Mucosa of descending colon (tissue), 3 donors: ENCODE data around the gene RGCC. TPM values are rescaled to one million over a fixed set of nuclear protein-coding genes. Genes with fewer than 3 reads are reported as not detected.

Source experiments
- ATAC-seq: fragments of 200-7000 bp; cut with Tn5 transposase; one replicate; pipeline ENCODE4 v1.9.1; 2020; ENCODE audit warnings: mild to moderate bottlenecking, moderate library complexity
- DNase-seq, 3 donors: peaks; one replicate each; pipeline ENCODE4 v3.0.0-alpha.2; 2020
- H3K36me3 ChIP-seq: fragments of 200-600 bp; one replicate; pipeline ENCODE4 v1.8.0; 2021; ENCODE audit warnings: low read depth, mild to moderate bottlenecking
- H3K4me1 ChIP-seq: fragments of 200-600 bp; one replicate; pipeline ENCODE4 v1.8.0; 2021; ENCODE audit warnings: low read depth, mild to moderate bottlenecking
- H3K4me3 ChIP-seq: fragments of 200-600 bp; one replicate; pipeline ENCODE4 v1.8.0; 2021; ENCODE audit warnings: mild to moderate bottlenecking
- H3K9me3 ChIP-seq: fragments of 200-600 bp; one replicate; pipeline ENCODE4 v1.8.0; 2021; ENCODE audit warnings: mild to moderate bottlenecking
- intact Hi-C, 2 donors: fragments of 100-400 bp; cut with DNase I in 1 of 2; cut with micrococcal nuclease in 1 of 2; formaldehyde crosslinking; loops; one replicate each; pipeline versions ENCODE4 v1.11.0 to v1.11.1; 2022; cut with DNase I, micrococcal nuclease
- total RNA-seq, 3 donors: library from RNA; stranded (reverse); fragmentation: NEBNext Ultra II Directional in 2 of 3; extraction: Animal tissue kit (Norgen Biotek cat#: 25700) in 2 of 3; gene quantifications; one replicate each; pipeline versions ENCODE4 v1.2.1 to v1.2.4, GENCODE V29; 2021 to 2023
- TF ChIP-seq, protein P1 (sequence below): fragments of 200-600 bp; IDR thresholded peaks from one replicate; pipeline ENCODE4 v1.8.0; 2022; ENCODE audit warnings: antibody characterized with exemption, mild to moderate bottlenecking
- donor health status: DM: no; HTN: no; CAD: no; lungs with moderate emphysema.
- donor health status: DM: no; HTN: no; CAD: no.
- donor health status: DM: no; HTN: yes; CAD: no.

The RGCC gene
- total RNA-seq, 3 donors from 2014 or later: 2.5 to 14.0 (median 4.7) TPM

DNA sequence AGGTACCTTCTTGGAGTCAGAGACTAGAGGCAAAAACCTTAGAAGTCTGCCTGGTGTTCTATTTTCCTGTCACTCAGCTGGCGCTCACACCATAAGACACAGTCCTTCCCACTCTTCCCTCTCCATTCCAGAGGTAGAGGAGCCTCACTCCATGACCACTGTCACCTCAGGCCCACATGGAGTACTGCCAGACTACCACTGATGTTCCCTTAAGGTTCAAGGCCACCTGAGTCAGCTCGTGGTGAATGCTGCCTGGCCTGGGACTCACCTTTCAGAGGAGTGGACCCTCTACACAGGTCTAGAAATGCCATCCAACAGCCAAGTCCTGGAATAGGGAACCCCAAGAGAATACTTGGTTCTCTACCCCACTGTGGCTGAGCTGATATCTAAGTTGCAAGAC is 29.9 kb downstream of the RGCC start:
- no peaks in the 10 kb centered on the region for H3K36me3 ChIP-seq
- intact Hi-C loops: no loop called here
- H3K9me3 ChIP-seq: no peaks in the 10 kb centered on the region
- DNase-seq (no peak), ATAC-seq (no peak)
- H3K4me3 ChIP-seq: no peak overlapping the region
- TF ChIP-seq, protein P1, sequence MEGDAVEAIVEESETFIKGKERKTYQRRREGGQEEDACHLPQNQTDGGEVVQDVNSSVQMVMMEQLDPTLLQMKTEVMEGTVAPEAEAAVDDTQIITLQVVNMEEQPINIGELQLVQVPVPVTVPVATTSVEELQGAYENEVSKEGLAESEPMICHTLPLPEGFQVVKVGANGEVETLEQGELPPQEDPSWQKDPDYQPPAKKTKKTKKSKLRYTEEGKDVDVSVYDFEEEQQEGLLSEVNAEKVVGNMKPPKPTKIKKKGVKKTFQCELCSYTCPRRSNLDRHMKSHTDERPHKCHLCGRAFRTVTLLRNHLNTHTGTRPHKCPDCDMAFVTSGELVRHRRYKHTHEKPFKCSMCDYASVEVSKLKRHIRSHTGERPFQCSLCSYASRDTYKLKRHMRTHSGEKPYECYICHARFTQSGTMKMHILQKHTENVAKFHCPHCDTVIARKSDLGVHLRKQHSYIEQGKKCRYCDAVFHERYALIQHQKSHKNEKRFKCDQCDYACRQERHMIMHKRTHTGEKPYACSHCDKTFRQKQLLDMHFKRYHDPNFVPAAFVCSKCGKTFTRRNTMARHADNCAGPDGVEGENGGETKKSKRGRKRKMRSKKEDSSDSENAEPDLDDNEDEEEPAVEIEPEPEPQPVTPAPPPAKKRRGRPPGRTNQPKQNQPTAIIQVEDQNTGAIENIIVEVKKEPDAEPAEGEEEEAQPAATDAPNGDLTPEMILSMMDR: no peak
- H3K4me1 ChIP-seq: no peaks in the 10 kb centered on the region

DNA sequence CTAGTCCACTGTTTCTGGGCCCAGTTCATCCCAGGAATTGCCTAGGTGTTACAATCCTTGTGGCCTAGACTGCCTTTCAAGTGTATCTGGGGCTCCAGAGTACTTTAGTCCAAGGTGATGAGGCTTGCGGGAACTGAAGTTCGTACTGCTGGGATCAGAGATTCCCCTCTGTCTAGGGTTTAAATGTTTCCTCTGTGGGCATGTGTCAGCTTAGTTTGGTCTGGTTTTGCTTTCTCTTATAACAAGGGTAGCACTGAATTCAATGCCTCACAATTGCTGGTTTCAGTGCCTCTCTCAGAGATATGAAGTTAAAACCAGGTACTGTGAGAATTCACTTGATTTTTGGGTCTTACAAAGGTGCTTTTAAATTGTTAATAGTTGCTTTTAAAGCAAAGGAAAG is 30.8 kb downstream of the RGCC start:
- intact Hi-C loops: no loop called here
- TF ChIP-seq, protein P1: no peak
- DNase-seq (no peak), ATAC-seq (peak; percentile 52)
- Histone ChIP-seq H3K4me3 (no peak overlapping the region), H3K36me3 (no peaks in the 10 kb centered on the region), H3K9me3 (no peaks in the 10 kb centered on the region), H3K4me1 (no peaks in the 10 kb centered on the region)

DNA sequence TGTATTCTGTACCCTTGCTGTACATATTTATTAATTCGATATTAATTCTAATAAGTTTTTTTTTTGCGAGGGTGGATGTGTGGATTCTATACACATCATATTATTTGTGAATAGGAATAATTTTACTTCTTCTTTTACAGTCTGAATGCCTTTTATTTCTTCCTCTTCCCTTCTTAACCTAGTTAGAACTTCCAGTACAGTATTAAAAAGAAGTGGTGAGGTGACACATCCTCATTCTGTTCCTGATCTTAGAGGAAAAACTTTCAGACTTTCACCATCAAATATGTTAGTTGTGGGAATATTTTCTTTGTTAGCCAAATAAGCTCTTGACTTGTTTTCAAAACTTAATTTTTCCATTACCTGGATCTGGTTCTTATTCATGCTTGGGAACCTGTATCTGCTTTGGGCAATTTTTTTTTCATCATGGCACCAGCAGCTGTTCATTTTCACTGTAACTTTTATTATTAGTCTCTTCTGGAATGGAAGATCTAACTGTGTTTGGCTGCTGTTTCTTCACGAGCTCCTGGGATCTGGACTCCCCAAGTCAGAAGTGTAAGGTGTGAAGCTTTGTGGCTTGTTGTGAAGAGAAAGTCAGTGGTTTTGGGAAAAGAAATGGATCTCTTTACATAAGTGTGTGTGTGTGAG is 33.1 kb downstream of the RGCC start:
- TF ChIP-seq, protein P1: no peak
- ATAC-seq (no peak), DNase-seq (no peak)
- intact Hi-C loops: no loop called here
- Histone ChIP-seq H3K9me3 (no peaks in the 10 kb centered on the region), H3K4me1 (no peaks in the 10 kb centered on the region), H3K36me3 (no peaks in the 10 kb centered on the region), H3K4me3 (no peak overlapping the region)

DNA sequence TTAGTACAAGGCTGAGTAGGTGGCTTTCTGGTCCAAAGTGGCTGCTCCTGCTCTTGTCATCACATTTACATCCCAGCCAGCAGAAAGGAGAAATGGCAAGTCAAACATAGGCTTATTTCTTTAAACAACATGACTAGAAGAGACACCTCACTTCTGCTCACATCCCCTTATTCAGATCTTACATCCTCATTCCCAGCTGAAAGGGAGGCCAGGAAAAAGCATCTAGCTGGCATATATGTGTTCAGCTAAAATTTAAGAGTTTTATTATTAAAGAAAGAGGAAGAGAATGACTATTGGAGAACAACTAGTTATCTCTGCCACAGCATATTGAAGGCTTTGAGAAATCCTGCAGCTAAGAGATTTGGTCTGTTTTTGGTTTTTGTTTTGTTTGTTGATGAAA is 34.1 kb downstream of the RGCC start:
- intact Hi-C loops: no loop called here
- H3K9me3 ChIP-seq: no peaks in the 10 kb centered on the region
- H3K4me3 ChIP-seq: no peak overlapping the region
- TF ChIP-seq, protein P1: no peak
- no peaks in the 10 kb centered on the region for H3K36me3 ChIP-seq
- DNase-seq (no peak), ATAC-seq (no peak)
- no peaks in the 10 kb centered on the region for H3K4me1 ChIP-seq

DNA sequence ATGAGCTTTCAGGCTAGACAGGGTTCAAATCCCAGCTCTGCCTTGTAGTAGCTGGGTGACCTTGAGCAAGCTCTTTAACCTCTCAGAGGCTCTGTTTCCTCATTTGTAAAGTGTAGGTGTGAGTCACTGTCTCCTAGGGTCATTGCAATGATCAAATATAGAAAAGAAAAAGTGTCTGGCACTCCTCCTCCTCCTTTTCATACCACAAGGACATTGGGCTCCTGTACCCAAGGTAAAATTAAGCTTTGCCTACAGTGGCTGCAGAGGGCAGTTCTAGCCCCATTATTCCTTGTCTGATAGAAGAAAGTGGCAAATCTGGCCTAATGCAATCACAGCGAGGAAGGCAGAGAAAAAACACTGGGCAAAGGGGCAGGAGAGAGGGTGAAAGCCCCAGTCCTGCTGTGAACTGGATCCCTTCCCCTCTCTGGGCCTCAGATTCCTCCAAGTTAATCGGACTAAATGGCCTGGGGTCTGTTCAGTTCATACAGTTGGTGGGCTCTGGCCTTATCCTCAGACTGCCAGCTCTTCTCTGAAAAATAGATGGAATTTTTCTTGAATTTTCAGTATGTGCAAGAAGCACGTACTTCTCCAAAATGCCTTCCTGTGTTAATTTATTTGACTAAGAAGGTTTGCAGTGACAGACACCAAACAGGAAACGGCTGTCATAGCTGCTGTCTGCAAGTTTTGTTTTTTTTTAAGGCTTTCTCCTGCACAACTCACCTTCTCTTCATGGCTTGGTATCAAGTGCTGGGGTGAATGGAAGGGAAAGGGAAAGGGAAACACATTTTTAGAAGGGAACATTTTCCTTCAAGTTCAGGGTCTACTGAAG is 35.3 kb downstream of the RGCC start:
- no peaks in the 10 kb centered on the region for H3K9me3 ChIP-seq
- H3K36me3 ChIP-seq: no peaks in the 10 kb centered on the region
- peak; percentile 67 for ATAC-seq
- TF ChIP-seq, protein P1: no peak
- no peak overlapping the region for H3K4me3 ChIP-seq
- intact Hi-C loops: no loop called here
- no peaks in the 10 kb centered on the region for H3K4me1 ChIP-seq
- DNase-seq: no peak
